AG04450 (cell line): ENCODE measurements around the gene EIF3L. TPM values are rescaled to one million over a fixed set of nuclear protein-coding genes. Genes with fewer than 3 reads are reported as not detected.

Source experiments
- CTCF ChIA-PET: fragments of 300-600, 350-600 bp; formaldehyde crosslinking; extraction: SDS; loops from one replicate; lab custom pipeline; 2022; ENCODE audit warnings: antibody characterized with exemption, inconsistent platforms; lab: Charles Lee
- POLR2A ChIA-PET: fragments of 350-600 bp; formaldehyde crosslinking; extraction: SDS; loops from one replicate; lab custom pipeline; 2021; ENCODE audit warnings: antibody characterized with exemption, inconsistent platforms; lab: Yijun Ruan, JAX
- DNase-seq: peaks from one replicate; pipeline ENCODE4 v3.0.0-alpha.2; 2011; ENCODE audit warnings: low read depth, low spot score
- H3K27ac ChIP-seq: one replicate; pipeline ENCODE4 v1.5.1; 2012; ENCODE audit warnings: low read depth, low read length, control low read depth
- H3K27me3 ChIP-seq: one replicate; pipeline ENCODE4 v1.6.0; 2012; ENCODE audit warnings: low read length; ENCODE audit not compliant: control insufficient read depth, insufficient read depth
- H3K4me3 ChIP-seq: 2 replicates; pipeline ENCODE4 v1.5.1; 2011; ENCODE audit warnings: mild to moderate bottlenecking, low read depth, low read length, control low read depth
- H3K9me3 ChIP-seq: 2 replicates; pipeline ENCODE4 v1.5.1; 2012; ENCODE audit warnings: low read length; ENCODE audit not compliant: control insufficient read depth, insufficient read depth
- CTCF ChIP-seq: IDR thresholded peaks from 2 replicates; pipeline ENCODE4 v1.5.1; 2011; ENCODE audit warnings: low read depth, low read length, control low read depth, inconsistent platforms
- polyA plus RNA-seq: library from polyadenylated mRNA; depleted of rRNA; stranded (reverse); fragments of >200 nt; gene quantifications from 2 replicates; pipeline ENCODE4 v1.2.3, GENCODE V29; 2011

EIF3L gene
- polyA plus RNA-seq, 1 experiment = 833 TPM

- no peak for DNase-seq
- ChIA-PET POLR2A (interaction anchor here (0.6 to 1.6 kb wide), 5 partner anchors 18 to 332 kb away, joined by 3 to 15 read pairs (median 5); no protein-coding TSS in a partner anchor), CTCF (interaction anchor here (0.6 to 3.9 kb wide), 39 partner anchors 9 to 1541 kb away, joined by 3 to 133 read pairs (median 5); partner anchors contain the start of genes ANKRD54, GALR3 and GCAT)
- H3K9me3 ChIP-seq = no peaks in the 10 kb centered on the region
- no peaks in the 10 kb centered on the region for H3K27me3 ChIP-seq
- TF ChIP-seq CTCF = no peak
- H3K27ac ChIP-seq = no peak overlapping the region
- H3K4me3 ChIP-seq = no peak overlapping the region
These were observed 13.5 kb downstream of the EIF3L start for GRCh38 chr22:37862570-37863325.

- H3K27ac ChIP-seq = no peak overlapping the region
- DNase-seq = no peak
- ChIA-PET CTCF (interaction anchor here (1.3 kb wide), 1 partner anchor 48 kb away, joined by 9 read pairs; no protein-coding TSS in a partner anchor), POLR2A (no interaction called here)
- no peaks in the 10 kb centered on the region for H3K9me3 ChIP-seq
- TF ChIP-seq CTCF = no peak
- no peak overlapping the region for H3K4me3 ChIP-seq
- no peaks in the 10 kb centered on the region for H3K27me3 ChIP-seq
These were observed 16.3 kb downstream of the EIF3L start for GRCh38 chr22:37865510-37865909.

- Histone ChIP-seq H3K9me3 (no peaks in the 10 kb centered on the region), H3K27ac (peak overlapping the region; percentile 21), H3K4me3 (no peak overlapping the region), H3K27me3 (no peaks in the 10 kb centered on the region)
- POLR2A ChIA-PET = interaction anchor here (0.5 kb wide), 1 partner anchor 11 kb away, joined by 3 read pairs; no protein-coding TSS in a partner anchor
- no peak for TF ChIP-seq CTCF
- CTCF ChIA-PET = no interaction called here
- DNase-seq = no peak
These were observed 21.1 kb downstream of the EIF3L start for GRCh38 chr22:37870273-37870672.

- Histone ChIP-seq H3K4me3 (no peak overlapping the region), H3K27me3 (no peaks in the 10 kb centered on the region), H3K27ac (peak overlapping the region; percentile 55), H3K9me3 (no peaks in the 10 kb centered on the region)
- CTCF ChIA-PET = interaction anchor here (1.2 to 5.6 kb wide), 3 partner anchors 18 to 64 kb away, joined by 3 to 45 read pairs (median 8); no protein-coding TSS in a partner anchor
- DNase-seq = peak; percentile 50
- TF ChIP-seq CTCF = no peak
- POLR2A ChIA-PET = no interaction called here
These were observed 31.6 kb downstream of the EIF3L start for GRCh38 chr22:37880668-37881440.
